ENCODE measurements around the gene PRKAG3.

PRKAG3 gene

GRCh38 chr2:218812861-218813260 lies 18.7 kb downstream of the PRKAG3 start:
- no peak for DNase-seq

- DNase-seq: no peak
These were observed 19.3 kb downstream of the PRKAG3 start for GRCh38 chr2:218812096-218812815.

GRCh38 chr2:218811382-218811781 lies 20.2 kb downstream of the PRKAG3 start:
- DNase-seq: no peak

GRCh38 chr2:218810256-218810655 lies 21.3 kb downstream of the PRKAG3 start:
- DNase-seq: no peak

GRCh38 chr2:218809515-218809914 lies 22.1 kb downstream of the PRKAG3 start:
- no peak for DNase-seq

- DNase-seq: no peak
These were observed 24.0 kb downstream of the PRKAG3 start for GRCh38 chr2:218807626-218808025.

GRCh38 chr2:218806346-218806978 lies 25.1 kb downstream of the PRKAG3 start:
- no peak for DNase-seq

- DNase-seq: no peak
These were observed 26.0 kb downstream of the PRKAG3 start for GRCh38 chr2:218805627-218806026.

GRCh38 chr2:218804817-218805216 lies 26.8 kb downstream of the PRKAG3 start:
- no peak for DNase-seq

- DNase-seq: no peak
These were observed 29.1 kb downstream of the PRKAG3 start for GRCh38 chr2:218802386-218802994.

GRCh38 chr2:218799990-218800389 lies 31.6 kb downstream of the PRKAG3 start:
- DNase-seq: no peak

GRCh38 chr2:218798767-218799504 lies 32.7 kb downstream of the PRKAG3 start:
- no peak for DNase-seq

GRCh38 chr2:218796691-218797090 lies 34.9 kb downstream of the PRKAG3 start:
- no peak for DNase-seq

GRCh38 chr2:218792433-218792832 lies 39.2 kb downstream of the PRKAG3 start:
- DNase-seq: no peak

GRCh38 chr2:218788529-218789255 lies 42.9 kb downstream of the PRKAG3 start:
- no peak for DNase-seq

GRCh38 chr2:218786133-218786532 lies 45.5 kb downstream of the PRKAG3 start:
- DNase-seq: no peak

- DNase-seq: no peak
These were observed 46.5 kb downstream of the PRKAG3 start for GRCh38 chr2:218785103-218785502.

- no peak for DNase-seq
These were observed 47.9 kb downstream of the PRKAG3 start for GRCh38 chr2:218783688-218784087.

GRCh38 chr2:218782528-218782844 lies 49.1 kb downstream of the PRKAG3 start:
- no peak for DNase-seq

- no peak for DNase-seq
These were observed 49.7 kb downstream of the PRKAG3 start, which contains the start of gene CYP27A1 for GRCh38 chr2:218781691-218782527. Gene CYP27A1, plus strand, starts transcription at chr2:218782147. Its CDS starts 36 bp downstream, at chr2:218782183.

GRCh38 chr2:218780851-218781690 lies 50.5 kb downstream of the PRKAG3 start:
- DNase-seq: no peak

All from activated T-cell treated with anti-CD3 and anti-CD28 coated beads for 4 hours (primary cell).